GM12872 (cell line): ENCODE measurements around the gene SFT2D2.

Source experiments
- TF ChIP-seq, protein P1 (sequence below): IDR thresholded peaks from 3 replicates; pipeline ENCODE4 v1.5.1; 2011; ENCODE audit warnings: low read depth, mild to moderate bottlenecking, low read length, moderate library complexity; ENCODE audit not compliant: insufficient read depth

Gene SFT2D2

DNA sequence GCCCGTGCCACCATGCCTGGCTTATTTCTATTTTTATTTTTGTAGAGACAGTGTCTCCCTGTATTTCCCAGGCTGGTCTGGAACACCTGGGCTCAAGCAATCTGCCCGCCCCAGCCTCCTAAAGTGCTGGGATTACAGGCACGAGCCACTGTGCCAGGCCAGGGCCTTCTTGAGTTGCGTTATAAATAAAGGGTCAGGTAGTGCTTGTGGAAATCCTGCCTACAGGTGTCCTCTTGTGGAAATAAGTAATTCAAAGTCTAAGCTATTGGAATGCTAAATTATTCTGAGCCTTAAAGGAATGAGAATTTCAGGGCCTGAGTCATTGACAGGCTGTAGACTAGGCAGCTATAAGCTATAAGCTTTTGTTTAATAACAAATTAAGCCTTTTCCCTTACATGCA lies 8.1 kb upstream of the SFT2D2 start:
- TF ChIP-seq, protein P1, sequence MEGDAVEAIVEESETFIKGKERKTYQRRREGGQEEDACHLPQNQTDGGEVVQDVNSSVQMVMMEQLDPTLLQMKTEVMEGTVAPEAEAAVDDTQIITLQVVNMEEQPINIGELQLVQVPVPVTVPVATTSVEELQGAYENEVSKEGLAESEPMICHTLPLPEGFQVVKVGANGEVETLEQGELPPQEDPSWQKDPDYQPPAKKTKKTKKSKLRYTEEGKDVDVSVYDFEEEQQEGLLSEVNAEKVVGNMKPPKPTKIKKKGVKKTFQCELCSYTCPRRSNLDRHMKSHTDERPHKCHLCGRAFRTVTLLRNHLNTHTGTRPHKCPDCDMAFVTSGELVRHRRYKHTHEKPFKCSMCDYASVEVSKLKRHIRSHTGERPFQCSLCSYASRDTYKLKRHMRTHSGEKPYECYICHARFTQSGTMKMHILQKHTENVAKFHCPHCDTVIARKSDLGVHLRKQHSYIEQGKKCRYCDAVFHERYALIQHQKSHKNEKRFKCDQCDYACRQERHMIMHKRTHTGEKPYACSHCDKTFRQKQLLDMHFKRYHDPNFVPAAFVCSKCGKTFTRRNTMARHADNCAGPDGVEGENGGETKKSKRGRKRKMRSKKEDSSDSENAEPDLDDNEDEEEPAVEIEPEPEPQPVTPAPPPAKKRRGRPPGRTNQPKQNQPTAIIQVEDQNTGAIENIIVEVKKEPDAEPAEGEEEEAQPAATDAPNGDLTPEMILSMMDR, result no peak

DNA sequence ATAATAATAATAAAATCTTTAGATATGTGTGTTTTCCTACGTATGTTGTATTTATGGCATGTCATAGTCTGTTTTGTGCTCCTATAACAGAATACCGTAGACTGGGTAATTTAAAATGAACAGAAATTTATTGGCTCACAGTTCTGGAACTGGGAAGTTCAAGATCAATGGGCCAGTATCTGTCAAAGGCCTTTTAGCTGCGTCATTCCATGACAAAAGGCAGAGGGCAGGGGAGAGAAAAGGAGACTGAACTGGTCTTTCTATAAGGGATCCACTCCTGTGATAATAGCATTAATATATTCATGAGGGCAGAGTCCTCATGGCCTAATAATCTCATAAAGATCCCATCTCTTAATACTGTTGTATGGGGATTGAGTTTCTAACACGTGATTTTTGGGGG lies 7.1 kb upstream of the SFT2D2 start:
- TF ChIP-seq, protein P1, result no peak

DNA sequence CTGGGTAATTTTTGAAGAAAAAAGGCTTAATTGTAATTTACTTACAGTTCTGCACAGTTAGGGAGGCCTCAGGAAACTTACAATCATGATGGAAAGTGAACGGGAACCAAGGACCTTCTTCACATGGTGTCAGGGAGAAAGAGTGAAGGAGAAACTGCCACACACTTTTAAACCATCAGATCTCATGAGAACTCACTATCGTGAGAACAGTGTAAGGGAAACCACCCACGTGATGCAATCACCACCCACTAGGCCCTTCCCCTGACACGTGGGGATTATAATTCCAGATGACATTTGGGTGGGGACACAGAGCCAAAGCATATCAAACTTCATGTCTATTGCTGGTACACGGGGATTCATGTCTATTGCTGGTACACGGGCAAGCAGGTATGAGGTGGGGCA lies 5.3 kb upstream of the SFT2D2 start:
- TF ChIP-seq, protein P1, result no peak

DNA sequence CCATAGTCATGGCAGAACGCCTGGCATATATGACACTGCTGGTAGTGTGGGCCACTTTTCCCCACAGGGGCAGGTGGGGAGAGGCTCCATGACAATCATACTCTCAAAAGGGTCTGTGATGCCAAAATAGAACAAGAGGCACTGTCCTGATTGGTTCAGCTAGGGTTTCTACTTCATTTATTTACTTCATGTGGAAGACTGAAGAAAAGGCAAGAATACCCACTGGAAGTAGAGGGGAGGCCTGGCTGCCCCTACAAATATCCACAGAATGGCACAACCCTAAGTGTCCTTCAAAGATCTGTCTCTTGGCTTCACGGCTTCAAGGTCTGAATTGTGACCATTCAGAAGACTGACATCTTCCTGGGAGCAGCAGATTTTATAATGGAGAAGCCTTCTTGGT lies 4.5 kb upstream of the SFT2D2 start:
- TF ChIP-seq, protein P1, result no peak

DNA sequence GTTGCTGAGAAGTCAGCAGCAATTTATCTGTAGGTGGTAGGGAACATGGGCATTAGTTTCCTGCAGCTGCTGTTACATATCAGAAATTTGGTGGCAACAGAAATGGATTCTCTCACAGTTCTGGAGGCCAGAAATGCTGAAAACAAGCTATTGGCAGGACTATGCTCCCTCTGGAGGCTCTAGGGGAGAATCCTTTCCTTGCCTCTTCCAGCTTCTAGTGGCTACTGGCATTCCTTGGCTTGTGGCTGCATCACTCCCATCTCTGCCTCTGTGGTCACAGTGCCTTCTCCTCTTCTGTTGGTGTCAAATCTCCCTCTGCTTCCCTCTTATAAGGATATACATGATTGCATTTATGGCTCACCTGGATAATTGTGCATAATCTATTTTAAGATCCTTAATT lies 2.5 kb upstream of the SFT2D2 start:
- TF ChIP-seq, protein P1, result no peak

DNA sequence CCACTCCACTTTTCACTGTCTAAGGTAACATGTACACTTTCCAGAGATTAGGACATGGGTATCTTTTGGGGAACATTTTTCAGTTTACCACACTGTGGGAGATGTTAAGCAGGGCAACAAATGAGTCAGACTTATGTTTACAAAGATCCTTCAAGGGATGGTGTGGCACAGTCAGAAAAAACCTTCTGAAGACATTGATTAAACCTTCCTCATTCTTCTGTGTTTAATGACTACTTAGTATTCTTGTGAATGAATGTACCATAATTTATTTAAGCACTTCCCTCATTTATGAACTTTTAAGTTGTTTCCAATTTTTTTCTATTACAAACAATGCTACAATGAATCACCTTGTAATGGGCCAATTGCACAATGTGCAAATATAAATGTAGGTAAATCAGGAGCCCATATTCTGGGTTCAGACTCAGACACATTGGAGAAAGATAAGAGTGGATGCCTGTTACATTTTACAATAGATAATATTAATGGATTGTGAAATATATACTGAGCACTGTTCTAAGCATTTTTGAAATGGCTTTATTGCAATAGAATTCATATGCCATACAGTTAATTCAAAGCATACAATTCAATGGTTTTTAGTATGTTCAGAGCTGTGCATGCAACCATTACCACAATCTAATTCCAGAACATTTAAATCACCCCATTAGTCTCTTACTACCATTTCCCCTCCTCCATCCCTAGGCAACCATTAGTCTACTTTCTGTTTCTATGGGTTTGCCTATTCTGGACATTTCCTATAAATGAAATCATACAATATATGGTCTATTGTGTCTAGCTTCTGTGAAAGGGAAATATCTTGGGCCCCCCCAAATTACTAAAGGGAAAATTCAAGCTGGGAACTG lies 1.9 kb upstream of the SFT2D2 start:
- TF ChIP-seq, protein P1, result no peak

DNA sequence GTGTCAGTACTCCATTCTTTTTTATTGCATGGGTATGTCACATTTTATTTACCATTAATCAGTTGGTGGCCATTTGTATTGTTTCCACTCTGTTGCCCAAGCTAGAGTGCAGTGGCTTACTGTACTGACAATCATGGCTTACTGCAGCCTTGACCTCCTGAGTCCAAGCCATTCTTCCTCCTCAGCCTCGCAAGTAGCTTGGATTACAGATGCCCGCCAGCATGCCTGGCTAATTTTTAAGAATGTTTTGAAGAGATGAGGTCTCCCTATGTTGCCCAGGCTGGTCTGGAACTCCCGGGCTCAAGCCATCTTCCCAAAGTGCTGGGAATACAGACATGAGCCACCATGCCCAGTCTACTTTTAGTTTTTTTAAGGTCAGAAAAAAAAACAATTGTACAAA lies 813 bp upstream of the SFT2D2 start:
- TF ChIP-seq, protein P1, result no peak
